ENCODE measurements around the gene PTGER2. TPM values are rescaled to one million over a fixed set of nuclear protein-coding genes. Genes with fewer than 3 reads are reported as not detected.

The PTGER2 gene
- total and polyA plus RNA-seq, 11 donors = 0.15 to 4.1 (median 0.60) TPM

DNA sequence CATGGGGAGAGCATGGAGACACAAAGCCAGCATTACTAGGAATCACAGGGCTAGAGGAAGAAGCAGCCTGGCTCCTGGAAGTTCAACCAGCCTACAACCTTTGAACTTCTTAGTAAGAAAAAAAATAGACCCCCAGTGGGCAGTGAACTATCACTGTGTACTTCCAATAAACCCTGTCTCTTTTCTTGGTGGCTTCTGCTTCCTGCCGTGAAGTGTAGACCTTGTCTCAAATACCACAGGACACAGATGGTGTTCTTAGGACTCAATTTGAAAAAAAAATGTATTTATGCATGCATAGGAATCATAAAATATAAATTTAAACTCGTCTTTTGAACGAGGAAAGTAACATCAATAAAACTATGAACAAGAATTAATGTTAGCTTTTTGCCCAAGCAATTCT, 3.6 kb upstream of the PTGER2 start:
- peaks cover 0 to 71% (median 14%) of the 10 kb centered on the region in 12 donors for H3K4me1 ChIP-seq
- WGBS, 4 donors = 81 to 85% (median 84%) methylated on average over 3 of the region's 3 CpGs
- H3K27me3 ChIP-seq = peaks cover 0 to 49% (median 20%) of the 10 kb centered on the region in 9 donors
- intact Hi-C loops (cut with DNase I) = no loop called here
- DNase-seq = no peak
- no peaks in the 10 kb centered on the region for H3K9me3 ChIP-seq
- TF ChIP-seq, protein P1, sequence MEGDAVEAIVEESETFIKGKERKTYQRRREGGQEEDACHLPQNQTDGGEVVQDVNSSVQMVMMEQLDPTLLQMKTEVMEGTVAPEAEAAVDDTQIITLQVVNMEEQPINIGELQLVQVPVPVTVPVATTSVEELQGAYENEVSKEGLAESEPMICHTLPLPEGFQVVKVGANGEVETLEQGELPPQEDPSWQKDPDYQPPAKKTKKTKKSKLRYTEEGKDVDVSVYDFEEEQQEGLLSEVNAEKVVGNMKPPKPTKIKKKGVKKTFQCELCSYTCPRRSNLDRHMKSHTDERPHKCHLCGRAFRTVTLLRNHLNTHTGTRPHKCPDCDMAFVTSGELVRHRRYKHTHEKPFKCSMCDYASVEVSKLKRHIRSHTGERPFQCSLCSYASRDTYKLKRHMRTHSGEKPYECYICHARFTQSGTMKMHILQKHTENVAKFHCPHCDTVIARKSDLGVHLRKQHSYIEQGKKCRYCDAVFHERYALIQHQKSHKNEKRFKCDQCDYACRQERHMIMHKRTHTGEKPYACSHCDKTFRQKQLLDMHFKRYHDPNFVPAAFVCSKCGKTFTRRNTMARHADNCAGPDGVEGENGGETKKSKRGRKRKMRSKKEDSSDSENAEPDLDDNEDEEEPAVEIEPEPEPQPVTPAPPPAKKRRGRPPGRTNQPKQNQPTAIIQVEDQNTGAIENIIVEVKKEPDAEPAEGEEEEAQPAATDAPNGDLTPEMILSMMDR (IDR thresholded peaks at IDR 0.05) = no peak
- TF ChIP-seq POLR2A (IDR thresholded peaks at IDR 0.05) = no peak
- no peaks in the 10 kb centered on the region for H3K36me3 ChIP-seq
- no peak for ATAC-seq
- peak overlapping the region in 1 of 12 donors; percentile 34 for H3K27ac ChIP-seq
- no peak overlapping the region for H3K4me3 ChIP-seq

DNA sequence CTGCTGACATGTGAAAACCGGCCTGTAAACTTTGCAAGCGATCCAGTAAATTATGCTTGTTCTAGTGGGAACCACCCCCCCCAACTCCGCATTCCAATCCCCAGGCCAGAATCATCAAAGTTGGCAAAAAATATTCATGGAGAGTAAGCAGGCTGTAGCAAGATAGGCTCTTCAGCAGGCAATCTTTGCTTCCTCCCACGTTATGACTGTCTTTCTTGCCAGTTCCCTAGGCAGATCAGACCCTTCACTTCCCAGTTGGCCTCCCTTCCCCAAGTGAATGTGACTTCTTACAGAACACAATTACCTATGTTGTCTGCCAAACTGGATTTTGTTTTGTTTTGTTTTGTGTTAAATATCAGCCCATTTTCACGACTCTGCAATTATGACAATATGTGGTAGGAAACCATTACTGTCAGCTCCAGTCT, 1.2 kb upstream of the PTGER2 start:
- Histone ChIP-seq H3K36me3 (no peaks in the 10 kb centered on the region), H3K4me1 (peaks cover 0 to 86% (median 14%) of the 10 kb centered on the region in 12 donors), H3K9me3 (no peaks in the 10 kb centered on the region), H3K4me3 (peak overlapping the region in 5 of 12 donors; percentile 54 to 78 (median 66)), H3K27ac (peak overlapping the region in 1 of 12 donors; percentile 89), H3K27me3 (peaks cover 0 to 50% (median 22%) of the 10 kb centered on the region in 9 donors)
- no peak for DNase-seq
- TF ChIP-seq, protein P1 (IDR thresholded peaks at IDR 0.05) = no peak
- TF ChIP-seq POLR2A (IDR thresholded peaks at IDR 0.05) = no peak
- intact Hi-C loops (cut with DNase I) = no loop called here
- peak in 1 of 4 donors; percentile 23 for ATAC-seq
- WGBS, 4 donors = 68 to 76% (median 71%) methylated on average over 5 of the region's 5 CpGs

DNA sequence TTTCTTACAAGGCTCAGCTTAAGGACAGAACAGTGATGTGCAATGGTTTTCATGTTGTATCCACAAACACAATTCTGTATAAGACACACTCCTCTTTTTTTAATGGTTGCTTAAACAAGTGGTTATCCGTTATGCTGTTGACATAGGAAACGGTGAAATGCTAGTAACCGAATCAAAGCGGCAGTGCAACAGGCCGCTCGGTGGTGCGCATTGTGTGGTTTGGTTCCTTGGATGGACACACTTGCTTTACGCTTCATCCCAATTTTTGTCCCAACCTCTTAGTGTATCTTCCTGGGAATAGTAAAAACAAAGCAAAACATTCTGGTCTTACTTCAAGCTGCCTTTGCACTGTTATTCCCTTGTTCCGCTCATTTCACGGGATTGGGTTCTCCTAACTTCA, 650 bp upstream of the PTGER2 start:
- H3K27ac ChIP-seq = peak overlapping the region in 3 of 12 donors; percentile 29 to 89 (median 36)
- no peaks in the 10 kb centered on the region for H3K36me3 ChIP-seq
- no peaks in the 10 kb centered on the region for H3K9me3 ChIP-seq
- intact Hi-C loops (cut with DNase I) = no loop called here
- TF ChIP-seq, protein P1 (IDR thresholded peaks at IDR 0.05) = no peak
- no peak for TF ChIP-seq POLR2A (IDR thresholded peaks at IDR 0.05)
- H3K4me3 ChIP-seq = peak overlapping the region; percentile 33 to 78 (median 56)
- WGBS, 4 donors = 26 to 51% (median 31%) methylated on average over 10 of the region's 10 CpGs
- peaks cover 0 to 50% (median 22%) of the 10 kb centered on the region in 9 donors for H3K27me3 ChIP-seq
- no peak for ATAC-seq
- DNase-seq = no peak
- H3K4me1 ChIP-seq = peaks cover 0 to 82% (median 14%) of the 10 kb centered on the region in 12 donors

DNA sequence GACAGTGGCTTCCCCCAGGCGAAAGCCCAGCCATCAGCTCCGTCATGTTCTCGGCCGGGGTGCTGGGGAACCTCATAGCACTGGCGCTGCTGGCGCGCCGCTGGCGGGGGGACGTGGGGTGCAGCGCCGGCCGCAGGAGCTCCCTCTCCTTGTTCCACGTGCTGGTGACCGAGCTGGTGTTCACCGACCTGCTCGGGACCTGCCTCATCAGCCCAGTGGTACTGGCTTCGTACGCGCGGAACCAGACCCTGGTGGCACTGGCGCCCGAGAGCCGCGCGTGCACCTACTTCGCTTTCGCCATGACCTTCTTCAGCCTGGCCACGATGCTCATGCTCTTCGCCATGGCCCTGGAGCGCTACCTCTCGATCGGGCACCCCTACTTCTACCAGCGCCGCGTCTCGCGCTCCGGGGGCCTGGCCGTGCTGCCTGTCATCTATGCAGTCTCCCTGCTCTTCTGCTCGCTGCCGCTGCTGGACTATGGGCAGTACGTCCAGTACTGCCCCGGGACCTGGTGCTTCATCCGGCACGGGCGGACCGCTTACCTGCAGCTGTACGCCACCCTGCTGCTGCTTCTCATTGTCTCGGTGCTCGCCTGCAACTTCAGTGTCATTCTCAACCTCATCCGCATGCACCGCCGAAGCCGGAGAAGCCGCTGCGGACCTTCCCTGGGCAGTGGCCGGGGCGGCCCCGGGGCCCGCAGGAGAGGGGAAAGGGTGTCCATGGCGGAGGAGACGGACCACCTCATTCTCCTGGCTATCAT, 663 bp downstream of the PTGER2 start:
- Histone ChIP-seq H3K4me1 (peaks cover 0 to 83% (median 14%) of the 10 kb centered on the region in 12 donors), H3K27ac (peak overlapping the region in 2 of 12 donors; percentile 36 to 89), H3K4me3 (peak overlapping the region; percentile 33 to 78 (median 56)), H3K36me3 (no peaks in the 10 kb centered on the region), H3K9me3 (no peaks in the 10 kb centered on the region), H3K27me3 (peaks cover 0 to 43% (median 22%) of the 10 kb centered on the region in 9 donors)
- DNase-seq (peak in 4 of 5 donors; percentile 28 to 65 (median 34)), ATAC-seq (peak in 3 of 4 donors; percentile 31 to 39 (median 33))
- intact Hi-C loops (cut with DNase I) = no loop called here
- TF ChIP-seq, protein P1 (IDR thresholded peaks at IDR 0.05) = no peak
- TF ChIP-seq POLR2A (IDR thresholded peaks at IDR 0.05) = no peak
- 2 to 5% (median 4%) methylated on average over 45 to 63 of the region's 63 CpGs for WGBS, 4 donors
